Spleen (tissue), 11 donors: ENCODE data around the gene FHIT. TPM values are rescaled to one million over a fixed set of nuclear protein-coding genes. Genes with fewer than 3 reads are reported as not detected.

Source experiments
- DNase-seq: peaks from one replicate; pipeline ENCODE4 v3.0.0-alpha.2; 2020
- H3K27ac ChIP-seq, 8 donors: fragments of 200-600 bp; sonication (generic) in 7 of 8; 1 replicate in 4 of 8; 2 replicates in 4 of 8; pipeline versions ENCODE4 v1.5.0 to v1.8.0; 2016 to 2021; ENCODE audit warnings: inconsistent platforms in 4 of 8, mild to moderate bottlenecking in 4 of 8, moderate library complexity in 1 of 8
- H3K27me3 ChIP-seq, 7 donors: fragments of 200-600 bp; sonication (generic) in 6 of 7; replicated peaks in 1 of 7; 1 replicate in 4 of 7; 2 replicates in 3 of 7; pipeline versions ENCODE4 v1.5.0 to v1.8.0; 2016 to 2021; ENCODE audit warnings: inconsistent platforms in 3 of 7, mild to moderate bottlenecking in 1 of 7
- H3K36me3 ChIP-seq, 6 donors: fragments of 200-600 bp; sonication (generic) in 5 of 6; 1 replicate in 4 of 6; 2 replicates in 2 of 6; pipeline versions ENCODE4 v1.5.0 to v1.8.0; 2016 to 2021; ENCODE audit warnings: inconsistent platforms in 2 of 6
- H3K4me1 ChIP-seq, 6 donors: fragments of 200-600 bp; sonication (generic) in 5 of 6; 1 replicate in 3 of 6; 2 replicates in 3 of 6; pipeline versions ENCODE4 v1.5.0 to v1.8.0; 2016 to 2021; ENCODE audit warnings: inconsistent platforms in 3 of 6
- H3K4me3 ChIP-seq, 8 donors: fragments of 200-600 bp; sonication (generic) in 7 of 8; 1 replicate in 4 of 8; 2 replicates in 4 of 8; pipeline versions ENCODE4 v1.5.0 to v1.8.0; 2016 to 2021; ENCODE audit warnings: inconsistent platforms in 4 of 8, mild to moderate bottlenecking in 4 of 8, moderate library complexity in 2 of 8
- H3K9me3 ChIP-seq, 8 donors: fragments of 200-600 bp; sonication (generic) in 7 of 8; 1 replicate in 4 of 8; 2 replicates in 4 of 8; pipeline versions ENCODE4 v1.5.0 to v1.8.0; 2016 to 2021; ENCODE audit warnings: inconsistent platforms in 4 of 8
- CTCF ChIP-seq, 11 experiments: fragments of 200-600 bp in 7 of 11; fragments of 450-650 bp in 4 of 11; sonication (generic) in 4 of 11; IDR thresholded peaks in 8 of 11; conservative IDR thresholded peaks in 3 of 11; 1 replicate in 7 of 11; 2 replicates in 4 of 11; pipeline versions ENCODE4 v1.4.0 to v1.8.0; 2016 to 2021; ENCODE audit warnings: antibody characterized with exemption in 11 of 11, inconsistent platforms in 4 of 11, mild to moderate bottlenecking in 1 of 11
- POLR2A ChIP-seq, 3 donors: fragments of 450-650 bp; IDR thresholded peaks; one replicate each; pipeline ENCODE4 v1.5.1; 2017; ENCODE audit warnings: antibody characterized with exemption in 3 of 3, mild to moderate bottlenecking in 1 of 3
- POLR2AphosphoS5 ChIP-seq, 3 donors: sonication (generic); formaldehyde crosslinking; IDR thresholded peaks; one replicate each; pipeline ENCODE4 v1.5.1; 2017; ENCODE audit warnings: antibody characterized with exemption in 3 of 3
- WGBS, 5 donors: extraction: QIAGEN DNeasy Blood & Tissue Kit in 3 of 5; methylation state at CpG; one replicate each; pipeline versions ENCODE4 v1.1.5 to v1.1.7; 2013 to 2018; 5-methylcytosine and 5-hydroxymethylcytosine counted together
- intact Hi-C: fragments of 100-400 bp; cut with DNase I; formaldehyde crosslinking; loops from one replicate; pipeline ENCODE4 v1.15.0; 2023; ENCODE audit warnings: low total_unique reads
- polyA plus RNA-seq, 3 donors: library from polyadenylated mRNA; stranded (reverse); fragments of 200-250 nt; gene quantifications; one replicate each; pipeline ENCODE4 v1.2.1, GENCODE V29; 2013
- total RNA-seq, 7 donors: library from RNA; depleted of rRNA in 3 of 7; stranded (reverse); fragments of >200 nt in 3 of 7; fragmentation: NEBNext Ultra II Directional in 4 of 7; extraction: Animal tissue kit (Norgen Biotek cat#: 25700) in 4 of 7; gene quantifications; one replicate each; pipeline versions ENCODE4 v1.1.0 to v1.2.1, GENCODE V29; 2016 to 2021
- donor health status: healthy with polysubstance abuse.
- donor health status: DM: no; HTN: no; CAD: no; lungs with moderate emphysema.
- donor health status: DM: no; HTN: no; CAD: no.
- donor health status: Bipolar disorder and iron deficiency.
- donor health status: healthy.
- donor health status: DM: no; HTN: no; CAD: no.
- donor health status: DM: yes; HTN: yes; CAD: no.

FHIT gene
- total and polyA plus RNA-seq, 10 donors: 4.1 to 23.1 (median 12.2) TPM

- H3K27ac ChIP-seq: no peak overlapping the region
- H3K9me3 ChIP-seq: peaks cover 0 to 4% (median 0%) of the 10 kb centered on the region in 8 donors
- DNase-seq: no peak
- TF ChIP-seq POLR2AphosphoS5 (IDR thresholded peaks at IDR 0.05) (no peak), POLR2A (IDR thresholded peaks at IDR 0.05) (no peak), CTCF (IDR thresholded peaks at IDR 0.05 in 8 of 11, conservative IDR thresholded peaks at IDR 0.05 in 3 of 11) (no peak)
- intact Hi-C loops: no loop called here
- no peaks in the 10 kb centered on the region for H3K4me1 ChIP-seq
- no peaks in the 10 kb centered on the region for H3K27me3 ChIP-seq
- H3K36me3 ChIP-seq: no peaks in the 10 kb centered on the region
- no peak overlapping the region for H3K4me3 ChIP-seq
Observed at GRCh38 chr3:60697132-60697531, 554.1 kb downstream of the FHIT start.

- H3K27ac ChIP-seq: no peak overlapping the region
- no peaks in the 10 kb centered on the region for H3K36me3 ChIP-seq
- no peaks in the 10 kb centered on the region for H3K4me1 ChIP-seq
- DNase-seq: no peak
- peaks cover 0 to 4% (median 0%) of the 10 kb centered on the region in 8 donors for H3K9me3 ChIP-seq
- intact Hi-C loops: no loop called here
- H3K4me3 ChIP-seq: no peak overlapping the region
- WGBS, 5 donors: 77 to 90% (median 87%) methylated on average over 5 of the region's 5 CpGs
- TF ChIP-seq CTCF (IDR thresholded peaks at IDR 0.05 in 8 of 11, conservative IDR thresholded peaks at IDR 0.05 in 3 of 11) (no peak), POLR2A (IDR thresholded peaks at IDR 0.05) (no peak), POLR2AphosphoS5 (IDR thresholded peaks at IDR 0.05) (no peak)
- no peaks in the 10 kb centered on the region for H3K27me3 ChIP-seq
Observed at GRCh38 chr3:60696428-60697125, 554.7 kb downstream of the FHIT start.

- TF ChIP-seq POLR2A (IDR thresholded peaks at IDR 0.05) (no peak), POLR2AphosphoS5 (IDR thresholded peaks at IDR 0.05) (no peak)
- Histone ChIP-seq H3K4me3 (no peak overlapping the region), H3K27ac (no peak overlapping the region), H3K36me3 (no peaks in the 10 kb centered on the region), H3K4me1 (no peaks in the 10 kb centered on the region), H3K9me3 (peaks cover 0 to 11% (median 1%) of the 10 kb centered on the region in 8 donors), H3K27me3 (no peaks in the 10 kb centered on the region)
- intact Hi-C loops: no loop called here
- no peak for DNase-seq
- WGBS, 5 donors: 86 to 97% (median 91%) methylated on average over 2 of the region's 2 CpGs
Observed at GRCh38 chr3:60675424-60675823, 575.8 kb downstream of the FHIT start.

GRCh38 chr3:60674870-60675269 is 576.4 kb downstream of the FHIT start:
- no peak overlapping the region for H3K4me3 ChIP-seq
- no peaks in the 10 kb centered on the region for H3K36me3 ChIP-seq
- H3K27me3 ChIP-seq: no peaks in the 10 kb centered on the region
- intact Hi-C loops: no loop called here
- peaks cover 0 to 11% (median 1%) of the 10 kb centered on the region in 8 donors for H3K9me3 ChIP-seq
- no peaks in the 10 kb centered on the region for H3K4me1 ChIP-seq
- TF ChIP-seq POLR2A (IDR thresholded peaks at IDR 0.05) (no peak), POLR2AphosphoS5 (IDR thresholded peaks at IDR 0.05) (no peak), CTCF (IDR thresholded peaks at IDR 0.05 in 8 of 11, conservative IDR thresholded peaks at IDR 0.05 in 3 of 11) (no peak)
- no peak overlapping the region for H3K27ac ChIP-seq
- no peak for DNase-seq
- 93 to 100% (median 97%) methylated on average over 1 of the region's 1 CpG for WGBS, 5 donors
